K562 (cell line): ENCODE measurements around the gene VSIG10L. TPM values are rescaled to one million over a fixed set of nuclear protein-coding genes. Genes with fewer than 3 reads are reported as not detected.

Experiments
- CBX1 ChIP-seq: sonication (generic); IDR thresholded peaks from 2 replicates; pipeline ENCODE4 v1.6.1; 2016; ENCODE audit warnings: antibody characterized with exemption, low read depth, mild to moderate bottlenecking
- DACH1 ChIP-seq: fragments of 450-650 bp; IDR thresholded peaks from 2 replicates; pipeline ENCODE4 v1.6.1; 2018; ENCODE audit not compliant: partially characterized antibody
- GMEB1 ChIP-seq: fragments of 250-450 bp; sonication (Bioruptor Pico); IDR thresholded peaks from 2 replicates; pipeline ENCODE4 v1.4.0; 2020; ENCODE audit warnings: mild to moderate bottlenecking
- MCM5 ChIP-seq: fragments of 450-650 bp; IDR thresholded peaks from 2 replicates; pipeline ENCODE4 v1.6.1; 2016; ENCODE audit warnings: low read depth
- NBN ChIP-seq: fragments of 450-650 bp; IDR thresholded peaks from 2 replicates; pipeline ENCODE4 v1.6.1; 2016; ENCODE audit warnings: low read depth, mild to moderate bottlenecking
- NCOR1 ChIP-seq: fragments of 450-650 bp; IDR thresholded peaks from 2 replicates; pipeline ENCODE4 v1.6.1; 2016; ENCODE audit warnings: mild to moderate bottlenecking, moderate library complexity
- PBX2 ChIP-seq, 2 experiments: IDR thresholded peaks in 1 of 2; conservative IDR thresholded peaks in 1 of 2; 2 replicates each; pipeline ENCODE4 v1.6.1; 2016; ENCODE audit warnings: low read depth in 2 of 2, mild to moderate bottlenecking in 1 of 2, missing compliant biosample characterization in 1 of 2, missing genetic modification characterization in 1 of 2, moderate library complexity in 1 of 2
- RBBP5 ChIP-seq: fragments of 200-600 bp; sonication (generic); IDR thresholded peaks from 2 replicates; pipeline ENCODE4 v1.6.1; 2012; ENCODE audit warnings: borderline replicate concordance, mild to moderate bottlenecking, low read length, control low read depth, inconsistent platforms; ENCODE audit not compliant: insufficient read depth, poor library complexity, severe bottlenecking
- USF2 ChIP-seq: sonication (generic); formaldehyde crosslinking; IDR thresholded peaks from 2 replicates; pipeline ENCODE4 v1.5.0; 2020; ENCODE audit warnings: missing genetic modification reagents
- ZHX1 ChIP-seq: fragments of 150-350 bp; conservative IDR thresholded peaks from 2 replicates; pipeline ENCODE4 v1.6.1; 2014; ENCODE audit warnings: low read length
- ZKSCAN3 ChIP-seq: fragments of 250-450 bp; sonication (Bioruptor Pico); IDR thresholded peaks from 2 replicates; pipeline ENCODE4 v1.4.0; 2020
- ZNF212 ChIP-seq: fragments of 450-650 bp; formaldehyde crosslinking; IDR thresholded peaks from 2 replicates; pipeline ENCODE4 v1.4.0; 2020; ENCODE audit warnings: mild to moderate bottlenecking
- ZNF3 ChIP-seq: fragments of 250-450 bp; sonication (Bioruptor Pico); IDR thresholded peaks from 2 replicates; pipeline ENCODE4 v1.5.0; 2021; ENCODE audit warnings: mild to moderate bottlenecking, moderate library complexity
- ZNF431 ChIP-seq: sonication (generic); formaldehyde crosslinking; IDR thresholded peaks from 2 replicates; pipeline ENCODE4 v1.8.0; 2022; ENCODE audit warnings: mild to moderate bottlenecking, missing genetic modification reagents
- ZNF639 ChIP-seq, 2 experiments: fragments of 200-800 bp in 1 of 2; sonication (Bioruptor generic) in 1 of 2; sonication (generic) in 1 of 2; formaldehyde crosslinking in 1 of 2; IDR thresholded peaks in 1 of 2; conservative IDR thresholded peaks in 1 of 2; 2 replicates each; pipeline versions ENCODE4 v1.5.0 to v1.6.1; 2016 to 2020; ENCODE audit warnings: missing compliant biosample characterization in 1 of 2, missing genetic modification characterization in 1 of 2, missing genetic modification reagents in 1 of 2
- ZNF717 ChIP-seq: fragments of 250-450 bp; sonication (Bioruptor Pico); IDR thresholded peaks from 2 replicates; pipeline ENCODE4 v1.5.0; 2021
- polyA plus RNA-seq, 8 experiments: library from polyadenylated mRNA; depleted of rRNA in 4 of 8; stranded (reverse) in 5 of 8; unstranded in 3 of 8; fragments of >200 nt; fragmentation: Nextera tagmentation in 2 of 8; fragmentation: Illumina TruSeq in 1 of 8; extraction: Ambion mirVana in 2 of 8; extraction: Trizol in 1 of 8; gene quantifications; 2 replicates each; pipeline versions ENCODE4 v1.2.1 to v1.2.3, GENCODE V29; 2011 to 2014; ENCODE audit warnings: inconsistent platforms in 1 of 8, missing spikeins in 1 of 8
- total RNA-seq, 7 experiments: library from RNA; depleted of rRNA in 6 of 7; stranded (reverse); fragments of >200 nt in 6 of 7; fragmentation: Illumina TruSeq in 2 of 7; extraction: Trizol in 2 of 7; gene quantifications; 2 replicates each; pipeline versions ENCODE4 v1.2.1 to v1.2.3, GENCODE V29; 2011 to 2021; ENCODE audit warnings: low replicate concordance in 1 of 7

The VSIG10L gene
- total and polyA plus RNA-seq, 9 of the 15 experiments (the other 6 are each of a cell fraction or from before 2014, with no cell fraction given): 1.1 to 7.6 (median 2.2) TPM

- TF ChIP-seq NCOR1 (no peak; the same call in 1 of the 2 replicates), DACH1 (peak; percentile 56), USF2 (CRISPR knock-in tag) (peak; percentile 89), PBX2 (CRISPR knock-in tag; IDR thresholded peaks at IDR 0.05; ENCODE audit: low read depth) (no peak), PBX2 (tag; conservative IDR thresholded peaks at IDR 0.05; ENCODE audit: low read depth) (peak; percentile 73), NBN (0 out of 2 replicates have a peak, but pooled peaks have one; percentile 58), ZNF212 (no peak), ZNF639 (CRISPR knock-in tag; conservative IDR thresholded peaks at IDR 0.05 in 1 of 2, IDR thresholded peaks at IDR 0.05 in 1 of 2) (peak in 1 of 2 experiments; percentile 94; a peak in 2 of 4 replicates), ZNF3 (no peak), RBBP5 (peak; percentile 72), ZNF431 (CRISPR knock-in tag) (peak; percentile 82), ZNF717 (0 out of 2 replicates have a peak, but pooled peaks have one; percentile 6), ZHX1 (no peak), GMEB1 (CRISPR knock-in tag) (peak; percentile 82), ZKSCAN3 (CRISPR knock-in tag) (no peak), MCM5 (no peak), CBX1 (peak; percentile 65; the same call in 1 of the 2 replicates)
Observed at GRCh38 chr19:51339687-51340656, 2.0 kb downstream of the VSIG10L start (continued).
